GM23248 (cell line): ENCODE data around the gene ALS2.

ENCODE experiments used
- EZH2 ChIP-seq: fragments of 200-600 bp; sonication (generic); IDR thresholded peaks from 2 replicates; pipeline ENCODE4 v1.6.1; 2018; ENCODE audit warnings: antibody characterized with exemption, mild to moderate bottlenecking; ENCODE audit not compliant: insufficient read depth, poor library complexity, severe bottlenecking
- EZH2phosphoT487 ChIP-seq: fragments of 200-600 bp; sonication (generic); IDR thresholded peaks from 2 replicates; pipeline ENCODE4 v1.6.1; 2018; ENCODE audit warnings: antibody characterized with exemption, moderate library complexity, mild to moderate bottlenecking, low read depth; ENCODE audit not compliant: insufficient read depth

DNA sequence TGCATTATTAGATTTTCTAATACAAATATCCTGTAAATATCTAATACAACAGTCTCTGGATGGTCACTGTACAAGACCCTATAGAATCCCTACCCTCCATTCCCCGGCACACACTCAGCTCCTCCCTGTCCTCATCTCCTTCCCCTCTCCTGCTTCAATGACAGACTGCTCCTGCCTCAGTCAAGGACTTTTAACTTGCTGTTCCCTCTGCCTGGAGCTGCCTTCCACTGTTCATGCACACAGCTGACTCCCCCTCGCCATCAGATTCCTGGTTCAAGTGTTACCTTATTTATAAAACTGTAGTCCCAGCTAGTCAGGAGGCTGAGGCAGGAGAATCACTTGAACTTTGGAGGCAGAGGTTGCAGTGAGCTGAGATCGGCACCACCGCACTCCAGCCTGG, 28.9 kb upstream of the ALS2 start:
- TF ChIP-seq EZH2: no peak
- no peak for TF ChIP-seq EZH2phosphoT487
